Measurements from ENCODE around the gene KCNT1. TPM values are rescaled to one million over a fixed set of nuclear protein-coding genes. Genes with fewer than 3 reads are reported as not detected.
"Not testable (repeated sequence)": the region's sequence is repeated elsewhere in the genome, so short reads cannot be mapped to it uniquely, and the experiment has no call there.

The KCNT1 gene
- total RNA-seq, 2 donors from 2014 or later: 0.28 to 0.38 TPM

- intact Hi-C loops (cut with DNase I): no loop called here
- peak; percentile 77 for DNase-seq (ENCODE audit: low spot score)
Measured at GRCh38 chr9:135670721-135671590, 31.0 kb upstream of the KCNT1 start.

GRCh38 chr9:135671591-135672041 is 30.4 kb upstream of the KCNT1 start:
- no peak for DNase-seq (ENCODE audit: low spot score)
- intact Hi-C loops (cut with DNase I): no loop called here

GRCh38 chr9:135672786-135673185 is 29.2 kb upstream of the KCNT1 start:
- intact Hi-C loops (cut with DNase I): not testable (repeated sequence)
- peak; percentile 19 for DNase-seq (ENCODE audit: low spot score)

- DNase-seq (ENCODE audit: low spot score): no peak
- intact Hi-C loops (cut with DNase I): no loop called here
Measured at GRCh38 chr9:135673941-135674340, 28.0 kb upstream of the KCNT1 start.

- DNase-seq (ENCODE audit: low spot score): no peak
- intact Hi-C loops (cut with DNase I): no loop called here
Measured at GRCh38 chr9:135674977-135675376, 27.0 kb upstream of the KCNT1 start.

GRCh38 chr9:135676891-135677290 is 25.1 kb upstream of the KCNT1 start:
- intact Hi-C loops (cut with DNase I): no loop called here
- no peak for DNase-seq (ENCODE audit: low spot score)

- DNase-seq (ENCODE audit: low spot score): no peak
- intact Hi-C loops (cut with DNase I): no loop called here
Measured at GRCh38 chr9:135677641-135678168, 24.3 kb upstream of the KCNT1 start.

GRCh38 chr9:135678236-135679017 is 23.6 kb upstream of the KCNT1 start:
- intact Hi-C loops (cut with DNase I): no loop called here
- no peak for DNase-seq (ENCODE audit: low spot score)

GRCh38 chr9:135680056-135680455 is 21.9 kb upstream of the KCNT1 start:
- intact Hi-C loops (cut with DNase I): no loop called here

GRCh38 chr9:135681161-135681560 is 20.8 kb upstream of the KCNT1 start:
- intact Hi-C loops (cut with DNase I): no loop called here
- no peak for DNase-seq (ENCODE audit: low spot score)

More at GRCh38 chr9:135680056-135680455, 21.9 kb upstream of the KCNT1 start:
- no peak for DNase-seq (ENCODE audit: low spot score)

GRCh38 chr9:135683401-135684034 is 18.5 kb upstream of the KCNT1 start:
- intact Hi-C loops (cut with DNase I): no loop called here
- DNase-seq (ENCODE audit: low spot score): no peak

GRCh38 chr9:135684691-135685090 is 17.3 kb upstream of the KCNT1 start:
- no peak for DNase-seq (ENCODE audit: low spot score)
- intact Hi-C loops (cut with DNase I): no loop called here

GRCh38 chr9:135687216-135687615 is 14.8 kb upstream of the KCNT1 start:
- no peak for DNase-seq (ENCODE audit: low spot score)
- intact Hi-C loops (cut with DNase I): no loop called here

GRCh38 chr9:135689011-135689410 is 13.0 kb upstream of the KCNT1 start:
- no peak for DNase-seq (ENCODE audit: low spot score)
- intact Hi-C loops (cut with DNase I): no loop called here

GRCh38 chr9:135690836-135691570 is 11.0 kb upstream of the KCNT1 start:
- intact Hi-C loops (cut with DNase I): loop anchor here in 1 of 2 donors (10.0 kb wide), 1 partner anchor 406 kb away; no protein-coding TSS in a partner anchor
- DNase-seq (ENCODE audit: low spot score): no peak

GRCh38 chr9:135692410-135692809 is 9.6 kb upstream of the KCNT1 start:
- intact Hi-C loops (cut with DNase I): loop anchor here in 1 of 2 donors (10.0 kb wide), 1 partner anchor 408 kb away; no protein-coding TSS in a partner anchor

GRCh38 chr9:135693265-135693664 is 8.7 kb upstream of the KCNT1 start:
- no peak for DNase-seq (ENCODE audit: low spot score)
- intact Hi-C loops (cut with DNase I): loop anchor here in 1 of 2 donors (1.0 to 10.0 kb wide), 2 partner anchors 21 to 408 kb away; no protein-coding TSS in a partner anchor

More at GRCh38 chr9:135692410-135692809, 9.6 kb upstream of the KCNT1 start:
- no peak for DNase-seq (ENCODE audit: low spot score)

GRCh38 chr9:135693771-135694170 is 8.2 kb upstream of the KCNT1 start:
- no peak for DNase-seq (ENCODE audit: low spot score)
- intact Hi-C loops (cut with DNase I): loop anchor here in 1 of 2 donors (1.0 to 10.0 kb wide), 2 partner anchors 21 to 409 kb away; no protein-coding TSS in a partner anchor

Data from posterior vena cava (tissue), 2 donors.